ENCODE results near the gene CDH22.

- TF ChIP-seq CTCF (IDR thresholded peaks at IDR 0.05) (no peak), POLR2A (IDR thresholded peaks at IDR 0.05) (no peak)
Measured at GRCh38 chr20:46299078-46299477, 9.2 kb downstream of the CDH22 start.

All from right lobe of liver (tissue), 4 donors.